Activated T-cell treated with anti-CD3 and anti-CD28 coated beads for 1 hour (primary cell): ENCODE measurements around the gene NUP214.
"Not testable (repeated sequence)": the region's sequence is repeated elsewhere in the genome, so short reads cannot be mapped to it uniquely, and the experiment has no call there.

Experiments
- DNase-seq: peaks from one replicate; pipeline ENCODE4 v3.0.0-alpha.2; 2020; ENCODE audit warnings: low read depth

NUP214 gene

DNA sequence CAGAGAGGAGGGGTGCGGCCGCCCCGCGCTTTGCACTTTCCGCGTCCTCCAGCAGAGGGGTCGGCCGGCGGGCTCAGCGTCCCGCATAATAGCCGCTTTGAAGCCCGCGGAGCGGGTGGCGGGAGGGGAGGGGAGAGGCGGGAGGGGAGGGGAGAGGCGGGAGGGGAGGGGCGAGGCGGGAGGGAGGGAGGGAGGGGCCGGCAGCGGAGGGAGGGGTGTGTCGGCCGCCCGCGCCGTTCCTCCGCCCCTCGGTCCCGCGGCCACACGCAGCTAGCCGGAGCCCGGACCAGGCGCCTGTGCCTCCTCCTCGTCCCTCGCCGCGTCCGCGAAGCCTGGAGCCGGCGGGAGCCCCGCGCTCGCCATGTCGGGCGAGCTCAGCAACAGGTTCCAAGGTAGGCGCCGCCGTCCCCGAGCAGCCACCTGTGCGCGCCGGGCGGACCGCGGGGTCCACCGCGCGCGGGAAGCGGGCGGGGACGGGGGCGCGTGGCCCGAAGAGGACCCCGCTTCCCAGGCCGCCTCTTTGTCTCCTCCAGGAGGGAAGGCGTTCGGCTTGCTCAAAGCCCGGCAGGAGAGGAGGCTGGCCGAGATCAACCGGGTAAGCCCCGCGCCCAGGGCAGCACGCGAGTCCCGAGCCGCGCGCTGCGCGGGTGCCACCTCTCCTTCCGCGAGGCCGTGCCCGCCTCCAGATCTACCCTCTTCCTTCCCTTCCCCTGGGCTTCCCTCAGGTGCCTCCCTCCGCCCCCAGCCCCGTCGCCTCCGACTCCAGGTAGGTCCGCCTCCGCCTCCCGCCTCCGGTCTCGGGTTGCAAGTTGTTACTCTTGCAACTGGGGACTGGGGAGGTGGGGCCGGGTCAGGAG is 28.9 kb upstream of the NUP214 start, which contains the start of gene AIF1L:
Gene AIF1L, plus strand, starts transcription at position 263 of the 857 bp plus-strand sequence. Its CDS starts 99 bp downstream, at position 362.
- DNase-seq = no peak

GRCh38 chr9:131097126-131097947 is 28.0 kb upstream of the NUP214 start:
- DNase-seq = no peak

- no peak for DNase-seq
Observed at GRCh38 chr9:131097948-131098278, 27.5 kb upstream of the NUP214 start.

DNA sequence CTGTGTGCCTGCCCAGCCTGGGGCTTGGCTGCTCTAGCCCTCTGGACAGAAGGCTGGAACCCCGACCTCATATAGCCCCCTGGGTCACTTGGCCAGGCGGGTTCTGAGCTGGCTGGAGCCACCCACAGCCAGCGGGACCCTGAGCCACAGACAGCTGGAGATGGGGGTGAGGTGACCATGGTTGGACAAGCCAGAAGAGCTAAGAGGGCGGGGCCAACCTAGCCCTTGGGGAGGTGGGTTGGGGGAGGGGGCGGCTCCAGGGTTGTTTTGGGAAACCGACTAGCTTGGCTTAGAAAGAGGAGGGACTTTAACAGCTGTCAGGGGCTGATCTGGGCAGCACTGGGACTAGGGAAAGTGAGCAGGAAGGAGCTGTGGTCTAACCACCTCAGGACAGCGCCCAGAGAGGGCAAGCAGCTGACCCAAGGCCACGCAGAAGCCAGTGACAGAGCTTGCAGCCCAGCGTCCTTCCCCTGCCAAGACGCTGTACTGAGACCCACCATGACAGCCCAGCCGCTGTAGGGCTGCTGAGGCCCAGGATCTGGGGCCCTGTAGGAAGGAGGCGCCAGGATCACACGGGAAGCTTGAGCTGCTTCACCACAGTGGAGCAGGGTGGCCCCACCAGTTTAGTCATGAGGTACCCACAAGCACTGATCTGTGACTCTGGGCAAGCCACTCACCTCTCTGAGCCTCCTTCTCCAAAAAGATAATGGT is 26.8 kb upstream of the NUP214 start:
- DNase-seq = no peak

- DNase-seq = no peak
Observed at GRCh38 chr9:131099102-131099606, 26.2 kb upstream of the NUP214 start.

- not testable (repeated sequence) for DNase-seq
Observed at GRCh38 chr9:131099845-131100244, 25.5 kb upstream of the NUP214 start.

- DNase-seq = no peak
Observed at GRCh38 chr9:131100445-131100844, 24.9 kb upstream of the NUP214 start.

DNA sequence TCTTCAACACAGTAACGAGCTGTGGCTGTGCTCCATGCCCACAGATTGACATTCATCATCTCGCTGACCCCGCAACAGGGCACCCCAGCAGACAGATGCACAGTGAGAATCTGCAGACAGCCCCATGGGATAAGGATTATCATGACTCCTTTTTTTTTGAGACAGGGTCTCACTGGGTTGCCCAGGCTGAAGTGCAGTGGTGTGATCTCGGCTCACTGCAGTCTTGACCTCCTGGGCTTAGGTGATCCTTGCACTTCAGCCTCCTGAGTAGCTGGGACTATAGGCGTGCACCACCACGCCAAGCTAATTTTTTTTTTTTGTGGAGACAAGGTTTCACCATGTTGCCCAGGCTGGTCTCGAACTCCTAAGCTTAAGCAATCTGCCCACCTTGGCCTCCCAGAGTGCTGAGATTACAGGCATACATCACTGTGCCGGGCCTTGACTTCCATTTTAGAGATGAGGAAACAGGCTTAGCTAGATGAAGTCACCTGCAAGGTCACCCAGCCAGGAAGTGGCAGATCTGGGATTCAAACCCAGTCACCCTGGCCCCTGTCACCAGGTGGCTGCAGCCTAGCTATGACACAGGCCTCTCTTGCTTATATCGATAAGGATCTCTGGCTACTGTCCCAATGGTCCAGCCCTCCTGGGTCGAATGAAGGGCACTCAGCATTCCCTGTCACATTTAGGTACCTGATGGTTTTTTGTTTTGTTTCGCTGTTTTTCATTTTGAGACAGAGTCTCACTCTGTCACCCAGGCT is 24.0 kb upstream of the NUP214 start:
- no peak for DNase-seq

GRCh38 chr9:131103024-131103423 is 22.4 kb upstream of the NUP214 start:
- no peak for DNase-seq

DNA sequence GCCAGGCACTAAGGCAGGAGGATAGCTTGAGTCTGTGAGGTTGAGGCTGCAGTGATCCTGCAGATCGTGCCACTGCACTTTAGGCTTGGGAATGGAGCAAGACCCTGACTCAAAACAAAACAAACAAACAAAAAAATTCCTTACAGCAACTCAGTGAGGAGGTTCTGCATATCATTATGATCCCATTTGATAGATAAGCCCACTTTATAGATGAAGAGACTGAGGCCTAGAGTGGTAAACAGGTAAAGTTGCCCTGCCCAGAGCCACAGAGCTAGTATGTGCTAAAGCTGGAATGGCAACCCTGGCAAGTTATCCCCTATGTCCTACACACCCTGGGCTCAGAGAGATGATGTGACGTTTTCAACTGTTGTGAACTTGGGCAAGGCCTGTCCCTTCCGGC is 21.9 kb upstream of the NUP214 start:
- no peak for DNase-seq

GRCh38 chr9:131104016-131104740 is 21.2 kb upstream of the NUP214 start:
- no peak for DNase-seq

GRCh38 chr9:131105952-131106351 is 19.4 kb upstream of the NUP214 start:
- no peak for DNase-seq

DNA sequence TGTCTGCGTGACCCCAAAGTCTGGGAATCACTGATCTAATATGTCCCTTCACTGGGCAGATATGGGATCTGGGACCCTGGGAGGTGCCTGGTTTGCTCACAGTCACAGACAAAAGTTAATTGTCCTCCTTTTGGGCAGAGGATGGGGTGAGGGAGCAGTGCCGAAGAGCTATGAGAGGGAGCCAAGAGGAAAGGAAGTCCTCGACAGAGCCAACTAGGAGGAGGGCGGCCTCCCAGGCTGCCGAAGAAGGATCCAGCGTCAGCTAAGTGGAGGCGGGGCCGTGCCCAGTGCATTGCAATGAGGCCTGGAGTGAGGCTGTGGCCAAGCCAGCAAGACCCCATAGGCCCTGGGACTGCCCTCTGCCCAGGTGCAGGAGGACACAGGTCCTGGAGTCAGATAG is 17.6 kb upstream of the NUP214 start:
- no peak for DNase-seq

DNA sequence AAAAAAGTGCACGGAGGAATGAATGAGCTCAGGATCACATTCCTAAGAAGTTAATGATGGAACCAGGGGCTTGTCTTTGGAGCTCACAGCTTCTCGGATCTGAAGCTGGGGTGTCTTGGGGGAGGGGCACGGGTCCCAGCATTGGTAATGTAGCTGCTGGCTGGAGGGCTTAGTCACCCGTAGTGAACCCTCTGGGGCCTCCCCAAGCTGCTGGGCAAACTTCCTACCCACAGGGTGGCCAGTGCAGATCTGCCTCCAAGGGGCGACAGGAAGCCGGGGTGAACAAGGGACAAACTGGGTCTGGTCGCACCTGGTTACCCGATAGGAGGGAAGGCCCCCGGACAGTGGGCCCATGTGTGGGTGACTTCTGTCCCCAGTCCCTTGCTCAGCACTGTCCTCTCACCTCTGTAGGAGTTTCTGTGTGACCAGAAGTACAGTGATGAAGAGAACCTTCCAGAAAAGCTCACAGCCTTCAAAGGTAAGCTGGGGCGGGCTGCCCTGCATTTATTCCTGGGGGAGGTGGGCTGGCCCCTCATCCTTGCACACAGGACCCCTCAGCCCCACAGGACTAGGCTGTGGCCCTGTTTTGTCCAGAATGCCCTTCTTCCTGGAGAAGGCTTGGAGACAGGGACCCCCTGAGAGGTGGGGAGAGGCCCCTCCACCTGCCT is 14.1 kb upstream of the NUP214 start:
- DNase-seq = no peak

GRCh38 chr9:131111854-131112311 is 13.5 kb upstream of the NUP214 start:
- DNase-seq = no peak

DNA sequence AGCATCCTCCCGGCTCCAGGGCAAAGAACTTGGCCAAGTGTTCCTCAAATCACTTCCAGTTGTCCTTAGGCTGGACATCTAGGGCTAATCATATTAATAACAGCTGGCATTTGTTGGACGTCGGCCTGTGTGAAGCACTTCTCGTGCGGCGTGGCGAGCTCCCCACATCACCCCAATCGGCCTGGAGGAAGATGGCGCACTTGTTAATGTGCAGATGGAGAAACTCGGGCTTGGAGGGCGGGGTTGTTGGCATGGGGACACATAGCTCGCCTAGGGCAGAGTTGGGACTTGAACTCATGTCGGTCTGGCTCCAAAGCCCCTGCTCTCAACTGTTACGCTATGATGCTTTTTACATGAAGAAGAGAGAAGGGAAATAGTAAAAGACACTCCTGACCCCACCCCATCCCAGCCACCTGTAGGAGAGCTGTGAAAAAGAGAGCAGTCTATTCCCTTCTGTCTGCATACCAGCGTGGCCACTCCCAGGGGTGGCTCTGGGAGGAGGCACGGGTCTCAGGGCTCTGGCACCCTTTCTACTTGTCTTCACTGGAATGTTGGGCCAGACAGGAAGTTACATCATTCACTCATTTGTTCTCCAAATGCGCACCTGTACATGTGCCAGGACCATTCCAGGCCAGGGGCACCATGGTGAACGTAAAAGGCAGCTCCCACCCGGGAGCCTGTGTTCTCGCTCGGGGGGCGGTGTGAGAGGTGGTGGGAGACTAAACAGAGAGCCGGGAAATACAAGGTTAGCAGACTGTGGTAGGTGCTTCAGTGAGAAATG is 12.8 kb upstream of the NUP214 start:
- no peak for DNase-seq

GRCh38 chr9:131113655-131114054 is 11.7 kb upstream of the NUP214 start:
- DNase-seq = no peak

- no peak for DNase-seq
Observed at GRCh38 chr9:131114084-131114535, 11.3 kb upstream of the NUP214 start.

- not testable (repeated sequence) for DNase-seq
Observed at GRCh38 chr9:131115360-131115742, 10.0 kb upstream of the NUP214 start.
